ENCODE data around the gene PPM1F. TPM values are rescaled to one million over a fixed set of nuclear protein-coding genes. Genes with fewer than 3 reads are reported as not detected.
"Not testable (repeated sequence)": the region's sequence is repeated elsewhere in the genome, so short reads cannot be mapped to it uniquely, and the experiment has no call there.

PPM1F gene
- total RNA-seq, 2 donors from 2014 or later: 14.5 to 26.4 TPM

DNA sequence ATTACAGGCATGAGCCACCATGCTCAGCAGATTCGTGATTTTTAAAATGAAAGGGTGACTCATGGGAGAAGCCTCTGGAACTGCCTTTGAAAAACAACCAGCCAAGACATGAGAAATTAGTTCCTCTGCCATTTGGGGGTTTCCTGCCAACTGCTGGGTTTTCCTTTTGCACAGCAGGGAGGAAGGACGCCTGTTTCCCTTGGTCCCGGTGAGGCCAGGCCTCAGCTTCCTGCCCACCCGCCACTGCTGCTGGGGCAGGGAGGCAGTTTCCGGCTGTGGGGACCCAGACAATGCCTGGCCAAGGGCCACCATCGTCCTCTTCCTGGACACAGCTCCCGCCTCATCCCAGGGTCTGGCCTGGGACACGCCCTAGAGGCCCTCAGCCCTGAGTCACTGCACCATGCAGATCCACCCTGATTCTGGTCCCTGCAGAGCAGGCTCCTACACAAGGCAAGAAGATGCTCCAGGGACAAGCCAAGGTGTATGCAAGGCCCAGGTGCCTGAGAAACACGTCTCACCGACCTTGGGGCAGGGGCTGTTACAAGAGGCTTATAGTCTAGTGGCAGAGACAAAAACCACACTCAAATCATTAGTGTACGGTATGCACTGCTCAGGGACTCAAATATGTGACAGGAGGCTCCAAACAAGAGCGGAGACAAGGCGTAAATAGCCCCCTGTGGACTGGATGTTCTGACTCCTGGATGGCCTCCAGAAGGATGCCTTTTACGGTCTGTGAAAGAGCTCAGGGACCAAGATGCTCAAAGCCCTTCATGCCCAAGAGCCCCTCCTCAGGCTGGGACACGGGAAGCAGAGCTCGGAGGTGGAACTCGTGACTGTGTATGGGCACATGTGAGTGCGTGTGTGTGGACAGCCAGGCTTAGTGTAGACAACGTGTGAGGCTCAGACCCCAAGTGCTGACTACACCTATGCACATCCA is 10.0 kb downstream of the PPM1F start:
- intact Hi-C loops (cut with DNase I): loop anchor here (5.0 kb wide), 1 partner anchor 230 kb away; no protein-coding TSS in a partner anchor
- H3K27me3 ChIP-seq: no peaks in the 10 kb centered on the region
- H3K4me1 ChIP-seq: peaks cover 21% of the 10 kb centered on the region
- no peaks in the 10 kb centered on the region for H3K9me3 ChIP-seq
- no peak overlapping the region for H3K4me3 ChIP-seq
- peak in 3 of 4 donors; percentile 47 to 63 (median 48) for DNase-seq
- 59 to 81% methylated on average over 18 to 19 of the region's 19 CpGs for WGBS, 2 donors
- no peak for ATAC-seq
- no peak for TF ChIP-seq POLR2A (IDR thresholded peaks at IDR 0.05)
- TF ChIP-seq, protein P1, sequence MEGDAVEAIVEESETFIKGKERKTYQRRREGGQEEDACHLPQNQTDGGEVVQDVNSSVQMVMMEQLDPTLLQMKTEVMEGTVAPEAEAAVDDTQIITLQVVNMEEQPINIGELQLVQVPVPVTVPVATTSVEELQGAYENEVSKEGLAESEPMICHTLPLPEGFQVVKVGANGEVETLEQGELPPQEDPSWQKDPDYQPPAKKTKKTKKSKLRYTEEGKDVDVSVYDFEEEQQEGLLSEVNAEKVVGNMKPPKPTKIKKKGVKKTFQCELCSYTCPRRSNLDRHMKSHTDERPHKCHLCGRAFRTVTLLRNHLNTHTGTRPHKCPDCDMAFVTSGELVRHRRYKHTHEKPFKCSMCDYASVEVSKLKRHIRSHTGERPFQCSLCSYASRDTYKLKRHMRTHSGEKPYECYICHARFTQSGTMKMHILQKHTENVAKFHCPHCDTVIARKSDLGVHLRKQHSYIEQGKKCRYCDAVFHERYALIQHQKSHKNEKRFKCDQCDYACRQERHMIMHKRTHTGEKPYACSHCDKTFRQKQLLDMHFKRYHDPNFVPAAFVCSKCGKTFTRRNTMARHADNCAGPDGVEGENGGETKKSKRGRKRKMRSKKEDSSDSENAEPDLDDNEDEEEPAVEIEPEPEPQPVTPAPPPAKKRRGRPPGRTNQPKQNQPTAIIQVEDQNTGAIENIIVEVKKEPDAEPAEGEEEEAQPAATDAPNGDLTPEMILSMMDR (IDR thresholded peaks at IDR 0.05): no peak
- H3K27ac ChIP-seq: peak overlapping the region in 2 of 4 donors; percentile 55 to 63
- peaks cover 0 to 2% of the 10 kb centered on the region in 2 donors for H3K36me3 ChIP-seq (replicated peaks in 1 of 2; ENCODE audit: insufficient read depth in 1 of 2, low read depth in 2 of 2)

- 94 to 96% methylated on average over 7 to 8 of the region's 8 CpGs for WGBS, 2 donors
- Histone ChIP-seq H3K27me3 (no peaks in the 10 kb centered on the region), H3K36me3 (replicated peaks in 1 of 2; ENCODE audit: insufficient read depth in 1 of 2, low read depth in 2 of 2) (peaks cover 0 to 2% of the 10 kb centered on the region in 2 donors), H3K4me3 (no peak overlapping the region), H3K27ac (peak overlapping the region in 2 of 4 donors; percentile 55 to 63), H3K4me1 (peaks cover 29% of the 10 kb centered on the region), H3K9me3 (no peaks in the 10 kb centered on the region)
- no peak for TF ChIP-seq POLR2A (IDR thresholded peaks at IDR 0.05)
- TF ChIP-seq, protein P1 (IDR thresholded peaks at IDR 0.05): no peak
- ATAC-seq (no peak), DNase-seq (no peak)
- intact Hi-C loops (cut with DNase I): loop anchor here (5.0 kb wide), 1 partner anchor 230 kb away; no protein-coding TSS in a partner anchor
Observed at GRCh38 chr22:21941921-21942320, 10.7 kb downstream of the PPM1F start.

DNA sequence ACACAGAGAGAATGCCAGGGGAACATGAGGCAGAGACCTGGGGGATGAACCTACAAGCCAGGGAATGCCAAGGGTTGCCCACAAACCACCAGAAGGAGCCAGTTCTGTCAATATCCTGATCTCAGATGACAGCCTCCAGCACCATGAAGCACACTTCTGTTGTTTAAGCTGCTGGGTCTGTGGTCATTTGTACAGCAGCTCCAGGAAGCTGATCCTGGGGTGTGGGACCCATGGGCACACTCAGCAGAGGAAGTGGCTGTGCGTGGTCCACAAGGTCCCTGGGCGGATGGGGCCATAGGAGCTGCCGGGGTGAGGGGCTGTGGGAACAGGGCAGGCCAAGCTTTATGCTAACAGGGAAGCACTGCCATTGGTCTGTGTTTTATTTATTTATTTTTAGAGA is 12.1 kb downstream of the PPM1F start:
- intact Hi-C loops (cut with DNase I): loop anchor here (5.0 kb wide), 1 partner anchor 228 kb away; no protein-coding TSS in a partner anchor
- Histone ChIP-seq H3K27me3 (no peaks in the 10 kb centered on the region), H3K9me3 (no peaks in the 10 kb centered on the region), H3K4me3 (no peak overlapping the region), H3K27ac (peak overlapping the region in 2 of 4 donors; percentile 91 to 95), H3K4me1 (peaks cover 34% of the 10 kb centered on the region), H3K36me3 (replicated peaks in 1 of 2; ENCODE audit: insufficient read depth in 1 of 2, low read depth in 2 of 2) (peaks cover 0 to 2% of the 10 kb centered on the region in 2 donors)
- DNase-seq (peak in 1 of 4 donors; percentile 54), ATAC-seq (no peak)
- WGBS, 2 donors: 85 to 92% methylated on average over 3 of the region's 3 CpGs
- peak in 1 of 3 donors; percentile 16 for TF ChIP-seq POLR2A (IDR thresholded peaks at IDR 0.05)
- TF ChIP-seq, protein P1 (IDR thresholded peaks at IDR 0.05): no peak

DNA sequence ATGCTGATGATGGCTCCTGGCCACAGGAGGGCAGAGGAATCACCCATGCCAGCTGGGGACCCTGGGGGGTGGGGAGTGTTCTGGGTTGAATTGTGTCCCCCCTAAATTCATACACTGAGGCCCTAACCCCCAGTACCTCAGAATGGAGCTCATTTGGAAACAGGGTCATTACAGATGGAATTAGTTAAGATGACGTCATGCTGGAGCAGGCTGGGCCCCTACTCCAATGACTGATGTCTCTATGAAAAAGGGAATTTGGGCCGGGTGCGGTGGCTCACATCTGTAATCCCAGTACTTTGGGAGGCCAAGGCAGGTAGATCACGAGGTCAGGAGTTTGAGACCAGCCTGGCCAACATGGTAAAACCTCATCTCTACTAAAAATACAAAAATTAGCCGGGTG is 12.7 kb downstream of the PPM1F start:
- intact Hi-C loops (cut with DNase I): loop anchor here (5.0 kb wide), 1 partner anchor 228 kb away; no protein-coding TSS in a partner anchor
- 72 to 87% methylated on average over 5 of the region's 5 CpGs for WGBS, 2 donors
- DNase-seq; H3K27me3 ChIP-seq; H3K36me3 ChIP-seq (replicated peaks in 1 of 2; ENCODE audit: insufficient read depth in 1 of 2, low read depth in 2 of 2); H3K9me3 ChIP-seq; ATAC-seq; H3K4me3 ChIP-seq: not testable (repeated sequence)
- peaks cover 34% of the 10 kb centered on the region for H3K4me1 ChIP-seq
- peak overlapping the region in 3 of 4 donors; percentile 86 to 95 (median 91) for H3K27ac ChIP-seq

DNA sequence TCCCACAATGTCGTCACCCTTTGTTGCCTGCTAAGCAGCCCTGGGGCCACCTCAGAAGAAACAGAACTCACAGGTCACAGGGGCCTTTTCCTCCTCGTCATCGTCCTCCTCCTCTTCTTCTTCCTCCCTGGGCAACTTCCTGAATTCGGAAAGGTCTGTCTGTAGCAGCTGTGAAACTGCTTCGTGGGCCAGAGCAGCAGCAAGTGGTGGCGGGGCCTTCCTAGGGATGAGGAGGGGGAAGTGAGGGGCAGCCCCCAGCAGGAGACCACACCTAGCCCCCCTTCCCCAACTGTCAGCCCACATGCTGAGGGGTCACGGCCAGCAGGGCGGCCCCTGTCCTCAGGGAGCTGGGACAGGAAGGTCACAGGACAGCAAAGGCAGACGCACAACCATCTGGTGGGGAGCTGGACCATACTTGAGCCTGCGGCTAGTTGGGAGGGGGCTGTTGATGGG is 13.2 kb downstream of the PPM1F start:
- Histone ChIP-seq H3K4me1 (peaks cover 34% of the 10 kb centered on the region), H3K27me3 (no peaks in the 10 kb centered on the region), H3K27ac (peak overlapping the region in 3 of 4 donors; percentile 86 to 95 (median 91)), H3K4me3 (no peak overlapping the region), H3K36me3 (replicated peaks in 1 of 2; ENCODE audit: insufficient read depth in 1 of 2, low read depth in 2 of 2) (peaks cover 0 to 2% of the 10 kb centered on the region in 2 donors), H3K9me3 (no peaks in the 10 kb centered on the region)
- no peak for TF ChIP-seq POLR2A (IDR thresholded peaks at IDR 0.05)
- TF ChIP-seq, protein P1 (IDR thresholded peaks at IDR 0.05): no peak
- intact Hi-C loops (cut with DNase I): no loop called here
- DNase-seq (peak in 1 of 4 donors; percentile 47), ATAC-seq (no peak)
- WGBS, 2 donors: 73 to 83% methylated on average over 9 to 10 of the region's 10 CpGs
